Measurements from ENCODE around the gene MYO1G. TPM values are rescaled to one million over a fixed set of nuclear protein-coding genes. Genes with fewer than 3 reads are reported as not detected.

The MYO1G gene
- total RNA-seq, 1 experiment from 2014 or later: 0.41 TPM

GRCh38 chr7:45013465-45013967 is 34.7 kb upstream of the MYO1G start:
- POLR2A ChIA-PET: no interaction called here
- intact Hi-C loops (cut with micrococcal nuclease; ENCODE audit: unreplicated experiment): no loop called here
- no peak overlapping the region for H3K4me3 ChIP-seq (ENCODE audit: low read depth in 2 of 2, low read length in 2 of 2)
- no peaks in the 10 kb centered on the region for H3K4me1 ChIP-seq (ENCODE audit: control insufficient read depth, insufficient read depth, low read length)
- DNase-seq (ENCODE audit: low read depth, low spot score): no peak
- H3K27me3 ChIP-seq (ENCODE audit: control insufficient read depth, insufficient read depth, low read length): no peaks in the 10 kb centered on the region
- H3K9me3 ChIP-seq (ENCODE audit: control insufficient read depth, insufficient read depth, low read depth, low read length): no peaks in the 10 kb centered on the region
- in situ Hi-C loops (cut with HindIII; ENCODE audit: low pct_unique_long_range_greater_than_20kb, low sequenced_read_pairs): no loop called here
- no peaks in the 10 kb centered on the region for H3K36me3 ChIP-seq (ENCODE audit: control insufficient read depth, insufficient read depth, low read length)
- TF ChIP-seq TCF7L2 (IDR thresholded peaks at IDR 0.05; ENCODE audit: low read depth, low read length) (no peak), CTCF (IDR thresholded peaks at IDR 0.05) (no peak), REST (IDR thresholded peaks at IDR 0.05; ENCODE audit: insufficient read depth in 1 of 2, low read depth in 2 of 2, low read length in 1 of 2) (no peak), SIN3A (IDR thresholded peaks at IDR 0.05; ENCODE audit: borderline replicate concordance, insufficient read depth, low read depth, low read length) (no peak), POLR2AphosphoS5 (IDR thresholded peaks at IDR 0.05; ENCODE audit: low read depth, low read length) (no peak)
- ATAC-seq: no peak
- H3K27ac ChIP-seq (ENCODE audit: low read length): no peak overlapping the region
- CTCF ChIA-PET: interaction anchor here (0.6 kb wide), 1 partner anchor 20 kb away, joined by 3 read pairs; no protein-coding TSS in a partner anchor
- BruUV-seq (replicated peaks): no TSS peak

DNA sequence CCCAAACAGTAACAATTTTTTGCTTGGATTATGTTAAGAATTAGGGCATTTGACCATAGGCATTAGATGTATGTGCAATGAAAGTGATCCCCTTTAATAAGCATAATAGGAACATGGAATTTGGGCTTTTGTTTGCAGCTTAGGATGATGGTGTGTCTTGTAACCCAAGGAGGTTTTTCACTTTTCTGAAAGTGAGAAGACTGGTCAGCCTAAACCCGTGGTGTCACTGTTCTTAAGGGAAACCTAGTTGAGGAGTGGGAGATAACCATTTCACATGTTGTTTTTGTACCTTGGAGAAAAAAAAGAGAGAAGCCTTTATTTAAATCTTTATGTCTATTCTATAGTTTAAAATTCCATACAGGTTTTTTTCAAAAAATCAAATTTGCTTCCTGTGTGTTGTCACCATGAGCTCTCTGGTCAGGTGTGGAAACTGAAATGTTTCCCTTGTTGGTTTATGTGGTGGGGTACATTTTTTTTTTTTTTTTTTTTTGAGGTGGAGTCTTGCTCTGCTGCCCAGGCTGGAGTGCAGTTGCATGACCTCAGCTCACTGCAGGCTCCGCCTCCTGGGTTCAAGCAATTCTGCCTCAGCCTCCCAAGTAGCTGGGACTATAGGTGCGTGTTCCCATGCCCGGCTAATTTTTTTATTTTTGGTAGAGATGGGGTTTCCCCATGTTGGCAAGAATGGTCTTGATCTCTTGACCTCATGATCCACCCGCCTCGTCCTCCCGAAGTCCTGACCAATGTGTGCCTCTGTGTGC is 28.9 kb upstream of the MYO1G start:
- no peaks in the 10 kb centered on the region for H3K4me1 ChIP-seq (ENCODE audit: control insufficient read depth, insufficient read depth, low read length)
- H3K36me3 ChIP-seq (ENCODE audit: control insufficient read depth, insufficient read depth, low read length): no peaks in the 10 kb centered on the region
- in situ Hi-C loops (cut with HindIII; ENCODE audit: low pct_unique_long_range_greater_than_20kb, low sequenced_read_pairs) (no loop called here), intact Hi-C loops (cut with micrococcal nuclease; ENCODE audit: unreplicated experiment) (no loop called here)
- no peak overlapping the region for H3K27ac ChIP-seq (ENCODE audit: low read length)
- no peaks in the 10 kb centered on the region for H3K9me3 ChIP-seq (ENCODE audit: control insufficient read depth, insufficient read depth, low read depth, low read length)
- no peak for DNase-seq (ENCODE audit: low read depth, low spot score)
- no peaks in the 10 kb centered on the region for H3K27me3 ChIP-seq (ENCODE audit: control insufficient read depth, insufficient read depth, low read length)
- TF ChIP-seq SIN3A (IDR thresholded peaks at IDR 0.05; ENCODE audit: borderline replicate concordance, insufficient read depth, low read depth, low read length): no peak
- TF ChIP-seq CTCF (IDR thresholded peaks at IDR 0.05): no peak
- no peak for TF ChIP-seq POLR2AphosphoS5 (IDR thresholded peaks at IDR 0.05; ENCODE audit: low read depth, low read length)
- no peak for TF ChIP-seq REST (IDR thresholded peaks at IDR 0.05; ENCODE audit: insufficient read depth in 1 of 2, low read depth in 2 of 2, low read length in 1 of 2)
- no peak for TF ChIP-seq TCF7L2 (IDR thresholded peaks at IDR 0.05; ENCODE audit: low read depth, low read length)
- POLR2A ChIA-PET: interaction anchor here (0.7 kb wide), 1 partner anchor 104 kb away, joined by 9 read pairs; the partner anchor contains the start of gene TBRG4
- TSS peak; percentile 4 for BruUV-seq (replicated peaks)
- CTCF ChIA-PET: no interaction called here
- no peak overlapping the region for H3K4me3 ChIP-seq (ENCODE audit: low read depth in 2 of 2, low read length in 2 of 2)
- ATAC-seq: no peak
